ENCODE measurements around the gene CDC14A. TPM values are rescaled to one million over a fixed set of nuclear protein-coding genes. Genes with fewer than 3 reads are reported as not detected.

The CDC14A gene
- total RNA-seq, 1 donor from 2014 or later = 17.8 TPM

- TF ChIP-seq CTCF (IDR thresholded peaks at IDR 0.05) = no peak
- Histone ChIP-seq H3K27ac (no peak overlapping the region), H3K36me3 (peaks cover 47% of the 10 kb centered on the region), H3K4me3 (no peak overlapping the region), H3K9me3 (no peaks in the 10 kb centered on the region), H3K4me1 (no peaks in the 10 kb centered on the region), H3K27me3 (ENCODE audit: low read depth) (no peaks in the 10 kb centered on the region)
- ATAC-seq = peak in 1 of 2 donors; percentile 35
- no peak for DNase-seq
- intact Hi-C loops (cut with DNase I) = no loop called here
These were observed 158.8 kb downstream of the CDC14A start for GRCh38 chr1:100511058-100511457.

GRCh38 chr1:100511773-100512172 is 159.5 kb downstream of the CDC14A start:
- TF ChIP-seq CTCF (IDR thresholded peaks at IDR 0.05) = no peak

DNA sequence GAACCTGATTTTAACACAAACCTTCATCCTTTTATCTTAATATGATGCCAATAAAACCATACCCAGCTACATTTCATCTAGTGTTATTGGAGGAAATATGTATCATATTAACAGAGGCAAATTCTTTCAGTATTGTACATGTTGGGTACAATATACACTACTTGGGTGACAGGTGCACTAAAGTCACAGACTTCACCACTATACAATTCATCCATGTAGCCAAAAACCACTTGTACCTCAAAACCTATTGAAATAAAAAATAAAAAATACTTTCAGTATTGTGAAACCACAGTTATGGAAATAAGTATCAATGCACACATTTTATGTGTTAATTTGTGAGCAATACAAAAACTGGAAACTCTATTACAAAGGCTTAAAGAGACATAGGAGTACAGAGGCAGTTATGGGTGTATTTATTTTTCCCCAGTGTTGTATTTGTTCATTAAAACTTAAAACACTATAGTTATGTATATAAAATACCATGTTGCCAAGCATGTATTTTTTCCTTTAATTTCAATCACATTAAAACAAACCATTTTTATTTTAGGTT is 160.6 kb downstream of the CDC14A start:
- no peaks in the 10 kb centered on the region for H3K4me1 ChIP-seq
- intact Hi-C loops (cut with DNase I) = no loop called here
- no peak for TF ChIP-seq CTCF (IDR thresholded peaks at IDR 0.05)
- DNase-seq = no peak
- peaks cover 45% of the 10 kb centered on the region for H3K36me3 ChIP-seq
- no peak overlapping the region for H3K27ac ChIP-seq
- H3K4me3 ChIP-seq = no peak overlapping the region
- no peaks in the 10 kb centered on the region for H3K9me3 ChIP-seq
- H3K27me3 ChIP-seq (ENCODE audit: low read depth) = no peaks in the 10 kb centered on the region
- no peak for ATAC-seq

More at GRCh38 chr1:100511773-100512172, 159.5 kb downstream of the CDC14A start:
- H3K4me1 ChIP-seq = no peaks in the 10 kb centered on the region
- no peak overlapping the region for H3K4me3 ChIP-seq
- H3K9me3 ChIP-seq = no peaks in the 10 kb centered on the region
- H3K27me3 ChIP-seq (ENCODE audit: low read depth) = no peaks in the 10 kb centered on the region
- peaks cover 47% of the 10 kb centered on the region for H3K36me3 ChIP-seq
- ATAC-seq (no peak), DNase-seq (no peak)
- H3K27ac ChIP-seq = no peak overlapping the region
- intact Hi-C loops (cut with DNase I) = no loop called here

GRCh38 chr1:100516857-100517256 is 164.6 kb downstream of the CDC14A start:
- no peak overlapping the region for H3K4me3 ChIP-seq
- no peak for TF ChIP-seq CTCF (IDR thresholded peaks at IDR 0.05)
- ATAC-seq = no peak
- H3K36me3 ChIP-seq = peaks cover 12% of the 10 kb centered on the region
- no peaks in the 10 kb centered on the region for H3K4me1 ChIP-seq
- intact Hi-C loops (cut with DNase I) = no loop called here
- no peak overlapping the region for H3K27ac ChIP-seq
- no peaks in the 10 kb centered on the region for H3K27me3 ChIP-seq (ENCODE audit: low read depth)
- no peaks in the 10 kb centered on the region for H3K9me3 ChIP-seq
- DNase-seq = no peak

- Histone ChIP-seq H3K9me3 (no peaks in the 10 kb centered on the region), H3K36me3 (peaks cover 7% of the 10 kb centered on the region), H3K4me3 (no peak overlapping the region), H3K4me1 (no peaks in the 10 kb centered on the region), H3K27ac (no peak overlapping the region), H3K27me3 (ENCODE audit: low read depth) (no peaks in the 10 kb centered on the region)
- intact Hi-C loops (cut with DNase I) = no loop called here
- TF ChIP-seq CTCF (IDR thresholded peaks at IDR 0.05) = no peak
- ATAC-seq (no peak), DNase-seq (no peak)
These were observed 165.2 kb downstream of the CDC14A start for GRCh38 chr1:100517515-100517914.

Measured in lower lobe of right lung (tissue), 2 donors.